Hepatocyte (in vitro differentiated cells): ENCODE measurements around the gene HIP1R.

Source experiments
- CTCF ChIP-seq: fragments of 200-600 bp; sonication (generic); IDR thresholded peaks from 2 replicates; pipeline ENCODE4 v1.5.1; 2016; ENCODE audit warnings: antibody characterized with exemption, mild to moderate bottlenecking; ENCODE audit not compliant: poor library complexity
- EZH2 ChIP-seq: fragments of 200-600 bp; sonication (generic); IDR thresholded peaks from 2 replicates; pipeline ENCODE4 v1.6.1; 2016; ENCODE audit warnings: antibody characterized with exemption, mild to moderate bottlenecking, borderline replicate concordance

GRCh38 chr12:122823429-122823828, 11.8 kb upstream of the HIP1R start:
- TF ChIP-seq EZH2 (no peak), CTCF (no peak)
